H1 (cell line): ENCODE measurements around the gene DEDD. TPM values are rescaled to one million over a fixed set of nuclear protein-coding genes. Genes with fewer than 3 reads are reported as not detected.

Experiments
- CTCF ChIA-PET: fragments of 300-600 bp; sonication (Branson Sonifier 250); formaldehyde crosslinking; loops from one replicate; lab custom pipeline; 2021; ENCODE audit not compliant: partially characterized antibody; lab: Charles Lee
- POLR2A ChIA-PET: fragments of 300-600 bp; sonication (Branson Sonifier 250); formaldehyde crosslinking; loops from one replicate; lab custom pipeline; 2021; ENCODE audit warnings: inconsistent platforms; ENCODE audit not compliant: partially characterized antibody; lab: Charles Lee
- DNase-seq, 2 experiments: peaks; one replicate each; pipeline versions ENCODE4 v3.0.0 to v3.0.0-alpha.2; 2010 to 2022; ENCODE audit warnings: low spot score in 2 of 2, low read depth in 1 of 2, mixed read lengths in 1 of 2
- FAIRE-seq: peaks from 2 replicates; lab custom pipeline; 2011; peaks lifted over from hg19 to GRCh38; lab: Jason Lieb, UNC
- H2AFZ ChIP-seq: 2 replicates; pipeline ENCODE4 v1.8.1; 2012; ENCODE audit warnings: low read length, inconsistent platforms
- H2AK5ac ChIP-seq: 2 replicates; pipeline ENCODE4 v1.6.1; 2013; ENCODE audit warnings: low read depth, low read length
- H2BK120ac ChIP-seq: replicated peaks from 2 replicates; pipeline ENCODE3; 2013; ENCODE audit warnings: low read depth, low read length, inconsistent platforms
- H2BK12ac ChIP-seq: 2 replicates; pipeline ENCODE4 v1.6.1; 2013; ENCODE audit warnings: low read depth, low read length
- H2BK15ac ChIP-seq: 2 replicates; pipeline ENCODE4 v1.6.1; 2013; ENCODE audit warnings: low read length
- H2BK20ac ChIP-seq: 2 replicates; pipeline ENCODE4 v1.6.1; 2013; ENCODE audit warnings: low read length
- H2BK5ac ChIP-seq: 2 replicates; pipeline ENCODE4 v1.6.1; 2013; ENCODE audit warnings: low read depth, low read length
- H3K14ac ChIP-seq: 2 replicates; pipeline ENCODE4 v1.6.1; 2013; ENCODE audit warnings: inconsistent platforms; ENCODE audit not compliant: insufficient read length
- H3K18ac ChIP-seq: 2 replicates; pipeline ENCODE4 v1.6.1; 2013; ENCODE audit warnings: low read length; ENCODE audit errors: extremely low read depth
- H3K23ac ChIP-seq: 2 replicates; pipeline ENCODE4 v1.6.1; 2013; ENCODE audit warnings: inconsistent platforms; ENCODE audit not compliant: insufficient read length
- H3K23me2 ChIP-seq: 2 replicates; pipeline ENCODE4 v1.6.1; 2013; ENCODE audit warnings: low read depth, low read length
- H3K27ac ChIP-seq: 2 replicates; pipeline ENCODE4 v1.6.1; 2011; ENCODE audit warnings: low read depth, low read length, inconsistent platforms
- H3K27me3 ChIP-seq, 4 experiments: replicated peaks in 1 of 4; 1 replicate in 1 of 4; 2 replicates in 3 of 4; pipeline versions ENCODE4 v1.6.1 to v1.8.1; 2011 to 2013; ENCODE audit warnings: low read length in 3 of 4, mild to moderate bottlenecking in 3 of 4, inconsistent platforms in 2 of 4, mixed read lengths in 2 of 4, moderate library complexity in 1 of 4; ENCODE audit not compliant: control insufficient read depth in 3 of 4, insufficient read depth in 3 of 4; ENCODE audit errors: extremely low read depth in 1 of 4
- H3K36me3 ChIP-seq, 4 experiments: 2 replicates each; pipeline versions ENCODE4 v1.6.1 to v1.8.1; 2011 to 2013; ENCODE audit warnings: mild to moderate bottlenecking in 4 of 4, low read length in 3 of 4, moderate library complexity in 2 of 4, control low read depth in 1 of 4, inconsistent platforms in 1 of 4; ENCODE audit not compliant: insufficient read depth in 4 of 4, control insufficient read depth in 2 of 4
- H3K4ac ChIP-seq: replicated peaks from 2 replicates; pipeline ENCODE3; 2013; ENCODE audit warnings: low read length, low read depth, mixed read lengths, inconsistent platforms; ENCODE audit not compliant: insufficient read length
- H3K4me1 ChIP-seq, 4 experiments: replicated peaks in 1 of 4; 1 replicate in 1 of 4; 2 replicates in 3 of 4; pipeline versions ENCODE4 v1.6.1 to v1.8.1; 2011 to 2013; ENCODE audit warnings: low read length in 3 of 4, inconsistent platforms in 2 of 4, mixed read lengths in 1 of 4; ENCODE audit not compliant: insufficient read depth in 4 of 4, control insufficient read depth in 3 of 4
- H3K4me2 ChIP-seq, 2 experiments: 2 replicates each; pipeline versions ENCODE4 v1.6.1 to v1.8.1; 2011 to 2013; ENCODE audit warnings: low read depth in 2 of 2, low read length in 2 of 2, control low read depth in 1 of 2, inconsistent platforms in 1 of 2, mild to moderate bottlenecking in 1 of 2; ENCODE audit not compliant: insufficient read depth in 1 of 2
- H3K4me3 ChIP-seq, 4 experiments: fragments of 200-600, 300-600 bp in 1 of 4; sonication (generic), shearing (Covaris generic), sonication (Bioruptor Twin) in 1 of 4; 2 replicates each; pipeline versions ENCODE4 v1.5.1 to v1.8.1; 2011 to 2016; ENCODE audit warnings: low read length in 4 of 4, low read depth in 3 of 4, control low read depth in 2 of 4, inconsistent platforms in 2 of 4, mild to moderate bottlenecking in 2 of 4, mixed read lengths in 1 of 4, moderate library complexity in 1 of 4; ENCODE audit not compliant: insufficient read depth in 2 of 4; ENCODE audit errors: extremely low read depth in 1 of 4
- H3K56ac ChIP-seq: replicated peaks from 2 replicates; pipeline ENCODE3; 2013; ENCODE audit warnings: low read depth, mild to moderate bottlenecking, mixed read lengths, low read length, inconsistent platforms; ENCODE audit not compliant: insufficient read length
- H3K79me1 ChIP-seq: 2 replicates; pipeline ENCODE4 v1.6.1; 2013; ENCODE audit warnings: low read depth, low read length, control low read depth
- H3K79me2 ChIP-seq, 2 experiments: 2 replicates each; pipeline versions ENCODE4 v1.6.1 to v1.8.1; 2012 to 2013; ENCODE audit warnings: low read length in 2 of 2, mild to moderate bottlenecking in 2 of 2, inconsistent platforms in 1 of 2; ENCODE audit not compliant: insufficient read depth in 2 of 2, control insufficient read depth in 1 of 2
- H3K9ac ChIP-seq, 4 experiments: replicated peaks in 1 of 4; 1 replicate in 1 of 4; 2 replicates in 3 of 4; pipeline versions ENCODE4 v1.6.1 to v1.8.1; 2011 to 2013; ENCODE audit warnings: low read depth in 3 of 4, low read length in 3 of 4, control low read depth in 2 of 4, mild to moderate bottlenecking in 2 of 4, moderate library complexity in 2 of 4, inconsistent platforms in 1 of 4; ENCODE audit errors: extremely low read depth in 1 of 4
- H3K9me3 ChIP-seq, 2 experiments: 2 replicates each; pipeline versions ENCODE4 v1.6.1 to v1.8.1; 2012 to 2013; ENCODE audit warnings: mild to moderate bottlenecking in 2 of 2, moderate library complexity in 2 of 2, control low read depth in 1 of 2, inconsistent platforms in 1 of 2, low read depth in 1 of 2, low read length in 1 of 2, mixed read lengths in 1 of 2; ENCODE audit not compliant: insufficient read depth in 2 of 2
- H4K20me1 ChIP-seq, 2 experiments: replicated peaks in 1 of 2; 2 replicates each; pipeline versions ENCODE3 to v1.8.1; 2011 to 2013; ENCODE audit warnings: inconsistent platforms in 2 of 2, low read length in 2 of 2, mild to moderate bottlenecking in 1 of 2; ENCODE audit not compliant: insufficient read depth in 2 of 2, control insufficient read depth in 1 of 2
- H4K5ac ChIP-seq: 2 replicates; pipeline ENCODE4 v1.6.1; 2013; ENCODE audit warnings: low read length, low read depth, mixed read lengths, inconsistent platforms; ENCODE audit not compliant: insufficient read length
- H4K8ac ChIP-seq: 2 replicates; pipeline ENCODE4 v1.8.0; 2013; ENCODE audit warnings: mild to moderate bottlenecking, moderate library complexity, low read length, inconsistent platforms; ENCODE audit not compliant: insufficient read depth; ENCODE audit errors: extremely low read depth
- H4K91ac ChIP-seq: replicated peaks from 2 replicates; pipeline ENCODE3; 2013; ENCODE audit warnings: low read length, mixed read lengths, inconsistent platforms; ENCODE audit not compliant: insufficient read length
- BACH1 ChIP-seq: IDR thresholded peaks from 2 replicates; pipeline ENCODE4 v1.6.1; 2012; ENCODE audit warnings: low read length, improper control_type of control experiment
- GTF2F1 ChIP-seq: IDR thresholded peaks from 2 replicates; pipeline ENCODE4 v1.6.1; 2012; ENCODE audit warnings: low read depth, low read length, improper control_type of control experiment, borderline replicate concordance
- JUN ChIP-seq: IDR thresholded peaks from 2 replicates; pipeline ENCODE4 v1.6.1; 2011; ENCODE audit warnings: low read depth, mild to moderate bottlenecking, improper control_type of control experiment, low read length
- KDM4A ChIP-seq: IDR thresholded peaks from one replicate; pipeline ENCODE4 v1.7.1; 2012; ENCODE audit warnings: low read depth, mild to moderate bottlenecking, moderate library complexity, low read length, inconsistent platforms; ENCODE audit not compliant: severe bottlenecking
- KDM5A ChIP-seq: fragments of 200-600 bp; IDR thresholded peaks from 2 replicates; pipeline ENCODE4 v1.7.1; 2012; ENCODE audit warnings: mild to moderate bottlenecking, low read length, inconsistent platforms, mixed read lengths
- PHF8 ChIP-seq: fragments of 200-600 bp; sonication (generic); conservative IDR thresholded peaks from 2 replicates; pipeline ENCODE4 v1.7.1; 2012; ENCODE audit warnings: low read depth, mild to moderate bottlenecking, inconsistent platforms, low read length, moderate library complexity
- POLR2AphosphoS5 ChIP-seq: IDR thresholded peaks from 2 replicates; pipeline ENCODE4 v1.6.1; 2011; ENCODE audit warnings: low read depth, low read length
- RBBP5 ChIP-seq: IDR thresholded peaks from 2 replicates; pipeline ENCODE4 v1.7.1; 2012; ENCODE audit warnings: low read depth, mild to moderate bottlenecking, inconsistent platforms, low read length, moderate library complexity, borderline replicate concordance
- SIRT6 ChIP-seq: IDR thresholded peaks from one replicate; pipeline ENCODE4 v1.7.1; 2012; ENCODE audit warnings: low read length, inconsistent platforms
- SP2 ChIP-seq: IDR thresholded peaks from 2 replicates; pipeline ENCODE4 v1.6.1; 2012; ENCODE audit warnings: mild to moderate bottlenecking, low read length, inconsistent platforms
- SP4 ChIP-seq: IDR thresholded peaks from 2 replicates; pipeline ENCODE4 v1.6.1; 2012; ENCODE audit warnings: low read length, inconsistent platforms
- TAF7 ChIP-seq: optimal IDR thresholded peaks from 2 replicates; pipeline ENCODE3; 2011; ENCODE audit warnings: low read depth, mild to moderate bottlenecking, inconsistent platforms, low read length, moderate library complexity, borderline replicate concordance
- WGBS, 2 experiments: shearing (Covaris generic) in 1 of 2; methylation state at CpG; one replicate each; pipeline versions ENCODE4 v1.1.6 to v1.1.7; 2013 to 2015; ENCODE audit warnings: low lambda C conversion rate in 2 of 2, mixed read lengths in 2 of 2, inconsistent platforms in 1 of 2, low coverage in 1 of 2, missing lambda C conversion rate in 1 of 2; ENCODE audit not compliant: insufficient replicate concordance in 2 of 2, insufficient coverage in 1 of 2, insufficient read length in 1 of 2; ENCODE audit errors: extremely low coverage in 1 of 2, missing lambda C conversion rate in 1 of 2; 5-methylcytosine and 5-hydroxymethylcytosine counted together
- polyA plus RNA-seq, 7 experiments: library from polyadenylated mRNA; depleted of rRNA in 3 of 7; stranded (reverse) in 5 of 7; unstranded in 2 of 7; fragments of >200 nt in 5 of 7; fragments of 200-250 nt in 2 of 7; gene quantifications; 1 replicate in 5 of 7; 2 replicates in 1 of 7; 4 replicates in 1 of 7; pipeline versions ENCODE4 v1.2.1 to v1.2.3, GENCODE V29; 2011 to 2013; ENCODE audit warnings: missing spikeins in 2 of 7, mixed read lengths in 2 of 7
- total RNA-seq: library from RNA; stranded (reverse); fragmentation: NEBNext Ultra II Directional; extraction: Animal tissue kit (Norgen Biotek cat#: 25700); gene quantifications from 2 replicates; pipeline ENCODE4 v1.2.1, GENCODE V29; 2021

Gene DEDD
- total and polyA plus RNA-seq, 2 of the 8 experiments (the other 6 are each of a cell fraction or from before 2014, with no cell fraction given) = 42.6 to 55.9 TPM

- Histone ChIP-seq H2BK15ac (no peak overlapping the region), H3K4me1 (no peaks in the 10 kb centered on the region), H2BK20ac (no peak overlapping the region), H3K23me2 (no peaks in the 10 kb centered on the region), H3K79me1 (peaks cover 6% of the 10 kb centered on the region; the same call in 1 of the 2 replicates), H3K9ac (no peak overlapping the region), H2BK120ac (no peak overlapping the region), H2AK5ac (no peak overlapping the region), H3K36me3 (no peaks in the 10 kb centered on the region; a peak in 1 of 8 replicates), H3K4me2 (no peak overlapping the region), H4K8ac (no peak overlapping the region), H3K27ac (no peak overlapping the region), H3K18ac (no peak overlapping the region), H2BK12ac (no peak overlapping the region), H2AFZ (no peak overlapping the region), H3K14ac (no peak overlapping the region), H2BK5ac (no peak overlapping the region), H4K20me1 (peaks cover 0 to 1% of the 10 kb centered on the region in 2 experiments), H4K91ac (no peak overlapping the region), H3K56ac (no peak overlapping the region), H3K4ac (no peak overlapping the region), H3K23ac (no peak overlapping the region), H3K4me3 (no peak overlapping the region), H4K5ac (no peak overlapping the region), H3K9me3 (no peaks in the 10 kb centered on the region), H3K79me2 (no peaks in the 10 kb centered on the region), H3K27me3 (no peaks in the 10 kb centered on the region)
- WGBS, 2 experiments = 95% methylated on average over 29 of the region's 29 CpGs; no CpG with 5 or more reads in 1 of the 2 experiments
- FAIRE-seq (no peak), DNase-seq (no peak)
- ChIA-PET CTCF (interaction anchor here (0.6 to 7.3 kb wide), 18 partner anchors 9 to 978 kb away, joined by 3 to 58 read pairs (median 4); partner anchors contain the start of genes ARHGAP30, KLHDC9, NIT1 and PFDN2), POLR2A (interaction anchor here (0.6 to 1.7 kb wide), 4 partner anchors 8 to 246 kb away, joined by 3 to 5 read pairs (median 4); partner anchors contain the start of genes DEDD and F11R)
- TF ChIP-seq KDM4A (no peak), PHF8 (no peak), SIRT6 (no peak), KDM5A (no peak), RBBP5 (no peak), JUN (no peak), BACH1 (no peak), TAF7 (no peak), POLR2AphosphoS5 (no peak), SP2 (no peak), SP4 (no peak), GTF2F1 (no peak)
Measured at GRCh38 chr1:161140755-161141400, 8.4 kb upstream of the DEDD start.
